ENCODE results near the gene UNKL.

GRCh38 chr16:1427473-1428461 is 13.3 kb upstream of the UNKL start:
- TF ChIP-seq, protein P1, sequence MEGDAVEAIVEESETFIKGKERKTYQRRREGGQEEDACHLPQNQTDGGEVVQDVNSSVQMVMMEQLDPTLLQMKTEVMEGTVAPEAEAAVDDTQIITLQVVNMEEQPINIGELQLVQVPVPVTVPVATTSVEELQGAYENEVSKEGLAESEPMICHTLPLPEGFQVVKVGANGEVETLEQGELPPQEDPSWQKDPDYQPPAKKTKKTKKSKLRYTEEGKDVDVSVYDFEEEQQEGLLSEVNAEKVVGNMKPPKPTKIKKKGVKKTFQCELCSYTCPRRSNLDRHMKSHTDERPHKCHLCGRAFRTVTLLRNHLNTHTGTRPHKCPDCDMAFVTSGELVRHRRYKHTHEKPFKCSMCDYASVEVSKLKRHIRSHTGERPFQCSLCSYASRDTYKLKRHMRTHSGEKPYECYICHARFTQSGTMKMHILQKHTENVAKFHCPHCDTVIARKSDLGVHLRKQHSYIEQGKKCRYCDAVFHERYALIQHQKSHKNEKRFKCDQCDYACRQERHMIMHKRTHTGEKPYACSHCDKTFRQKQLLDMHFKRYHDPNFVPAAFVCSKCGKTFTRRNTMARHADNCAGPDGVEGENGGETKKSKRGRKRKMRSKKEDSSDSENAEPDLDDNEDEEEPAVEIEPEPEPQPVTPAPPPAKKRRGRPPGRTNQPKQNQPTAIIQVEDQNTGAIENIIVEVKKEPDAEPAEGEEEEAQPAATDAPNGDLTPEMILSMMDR (IDR thresholded peaks at IDR 0.05; ENCODE audit: low read depth, low read length), result no peak
- TF ChIP-seq POLR2A (IDR thresholded peaks at IDR 0.05; ENCODE audit: extremely low read depth, insufficient read length) (no peak), MYC (IDR thresholded peaks at IDR 0.05; ENCODE audit: low read depth, low read length) (no peak)
- TF ChIP-seq, protein P2, sequence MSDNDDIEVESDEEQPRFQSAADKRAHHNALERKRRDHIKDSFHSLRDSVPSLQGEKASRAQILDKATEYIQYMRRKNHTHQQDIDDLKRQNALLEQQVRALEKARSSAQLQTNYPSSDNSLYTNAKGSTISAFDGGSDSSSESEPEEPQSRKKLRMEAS (IDR thresholded peaks at IDR 0.05; ENCODE audit: low read depth, low read length), result no peak

Data from NB4 (cell line).